Measurements from ENCODE around the gene INHA. TPM values are rescaled to one million over a fixed set of nuclear protein-coding genes. Genes with fewer than 3 reads are reported as not detected.

INHA gene
- polyA plus RNA-seq, 1 experiment, result 0.12 TPM

GRCh38 chr2:219591091-219591490 is 19.0 kb downstream of the INHA start:
- ChIA-PET POLR2A (no interaction called here), CTCF (interaction anchor here (0.7 to 1.2 kb wide), 2 partner anchors 52 to 77 kb away, joined by 4 read pairs; no protein-coding TSS in a partner anchor)
- H3K27me3 ChIP-seq (ENCODE audit: control insufficient read depth, insufficient read depth, low read length), result peaks cover 16% of the 10 kb centered on the region

DNA sequence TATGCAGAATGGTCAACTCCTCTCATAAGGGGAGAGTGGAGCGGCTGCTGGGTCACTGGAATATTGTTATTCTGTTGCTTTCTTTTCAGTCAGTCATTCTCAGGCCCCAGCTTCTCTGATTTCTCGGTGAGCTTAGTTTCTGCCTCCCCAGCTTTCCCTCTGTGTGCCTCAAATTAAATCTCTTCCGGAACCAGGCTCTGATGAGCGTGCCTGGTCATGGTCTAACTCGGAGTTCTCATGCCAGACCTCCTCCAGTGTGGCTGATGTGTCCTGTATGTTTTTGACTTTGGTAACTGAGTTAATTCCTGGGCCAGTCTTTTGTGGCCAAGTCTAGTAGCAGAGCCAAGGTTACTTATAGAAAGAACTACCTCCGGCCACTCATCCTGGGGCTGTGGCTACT is 20.6 kb downstream of the INHA start:
- TF ChIP-seq CTCF (IDR thresholded peaks at IDR 0.05; ENCODE audit: low read depth, low read length), result no peak
- Histone ChIP-seq H3K27me3 (ENCODE audit: control insufficient read depth, insufficient read depth, low read length) (peaks cover 14% of the 10 kb centered on the region), H3K9me3 (ENCODE audit: control insufficient read depth, insufficient read depth, low read length) (no peaks in the 10 kb centered on the region; the same call in 1 of the 2 replicates), H3K27ac (ENCODE audit: low read depth, low read length) (no peak overlapping the region), H3K4me3 (ENCODE audit: low read depth, low read length) (no peak overlapping the region)
- ChIA-PET POLR2A (no interaction called here), CTCF (no interaction called here)
- DNase-seq (ENCODE audit: low read depth, low spot score), result no peak

More at GRCh38 chr2:219591091-219591490, 19.0 kb downstream of the INHA start:
- Histone ChIP-seq H3K27ac (ENCODE audit: low read depth, low read length) (no peak overlapping the region), H3K4me3 (ENCODE audit: low read depth, low read length) (no peak overlapping the region), H3K9me3 (ENCODE audit: control insufficient read depth, insufficient read depth, low read length) (no peaks in the 10 kb centered on the region)
- no peak for DNase-seq (ENCODE audit: low read depth, low spot score)
- no peak for TF ChIP-seq CTCF (IDR thresholded peaks at IDR 0.05; ENCODE audit: low read depth, low read length)

GRCh38 chr2:219593154-219593553 is 21.0 kb downstream of the INHA start:
- Histone ChIP-seq H3K4me3 (ENCODE audit: low read depth, low read length) (no peak overlapping the region), H3K9me3 (ENCODE audit: control insufficient read depth, insufficient read depth, low read length) (no peaks in the 10 kb centered on the region; the same call in 1 of the 2 replicates), H3K27me3 (ENCODE audit: control insufficient read depth, insufficient read depth, low read length) (peaks cover 14% of the 10 kb centered on the region), H3K27ac (ENCODE audit: low read depth, low read length) (no peak overlapping the region)
- POLR2A ChIA-PET, result no interaction called here
- no peak for TF ChIP-seq CTCF (IDR thresholded peaks at IDR 0.05; ENCODE audit: low read depth, low read length)
- no peak for DNase-seq (ENCODE audit: low read depth, low spot score)
- CTCF ChIA-PET, result no interaction called here

- no peak overlapping the region for H3K4me3 ChIP-seq (ENCODE audit: low read depth, low read length)
- H3K9me3 ChIP-seq (ENCODE audit: control insufficient read depth, insufficient read depth, low read length), result no peaks in the 10 kb centered on the region; the same call in 1 of the 2 replicates
- peak; percentile 24; the same call in 1 of the 2 replicates for TF ChIP-seq CTCF (IDR thresholded peaks at IDR 0.05; ENCODE audit: low read depth, low read length)
- POLR2A ChIA-PET, result interaction anchor here (1.6 kb wide), 1 partner anchor 24 kb away, joined by 8 read pairs; the partner anchor contains the start of gene OBSL1
- peak overlapping the region; percentile 47 for H3K27ac ChIP-seq (ENCODE audit: low read depth, low read length)
- CTCF ChIA-PET, result interaction anchor here (0.6 to 6.8 kb wide), 3 partner anchors 25 to 55 kb away, joined by 3 to 38 read pairs (median 5); no protein-coding TSS in a partner anchor
- H3K27me3 ChIP-seq (ENCODE audit: control insufficient read depth, insufficient read depth, low read length), result peaks cover 10% of the 10 kb centered on the region
- DNase-seq (ENCODE audit: low read depth, low spot score), result no peak
Measured at GRCh38 chr2:219595256-219595655, 23.1 kb downstream of the INHA start.

DNA sequence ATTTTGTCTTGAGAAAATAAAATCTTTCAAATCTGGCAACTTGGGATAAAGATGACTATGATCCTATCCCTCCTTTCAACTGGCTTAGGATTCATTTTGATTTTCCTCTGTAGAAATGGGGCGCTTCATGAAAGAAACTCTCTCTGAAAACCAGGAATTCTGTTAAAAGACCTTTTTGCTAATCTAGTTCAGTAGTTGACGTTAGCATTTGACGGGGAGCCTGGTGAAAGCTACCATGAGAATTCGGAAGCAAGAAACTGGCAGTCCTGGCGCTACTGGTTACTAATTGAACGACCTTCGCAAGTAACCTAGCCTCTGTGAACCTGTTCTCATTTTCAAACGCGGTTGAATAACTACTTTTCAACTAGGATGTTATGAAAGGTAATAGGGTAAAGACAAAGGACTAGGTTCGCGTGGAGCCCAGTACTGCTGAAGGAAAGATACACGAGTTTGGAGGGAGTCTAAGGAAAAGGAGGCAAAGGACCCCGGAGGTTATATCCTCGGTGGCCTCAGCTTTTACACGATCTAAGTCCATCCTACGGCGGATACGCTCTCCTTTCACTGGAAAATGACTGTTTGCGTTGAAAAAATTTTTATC is 24.9 kb downstream of the INHA start:
- H3K27me3 ChIP-seq (ENCODE audit: control insufficient read depth, insufficient read depth, low read length), result peaks cover 6% of the 10 kb centered on the region
- no peaks in the 10 kb centered on the region; the same call in 1 of the 2 replicates for H3K9me3 ChIP-seq (ENCODE audit: control insufficient read depth, insufficient read depth, low read length)
- no peak for TF ChIP-seq CTCF (IDR thresholded peaks at IDR 0.05; ENCODE audit: low read depth, low read length)
- peak overlapping the region; percentile 93 for H3K27ac ChIP-seq (ENCODE audit: low read depth, low read length)
- POLR2A ChIA-PET, result interaction anchor here (1.3 to 2.9 kb wide), 6 partner anchors 23 to 53 kb away, joined by 4 to 18 read pairs (median 8); partner anchors contain the start of genes CHPF, OBSL1 and TMEM198
- H3K4me3 ChIP-seq (ENCODE audit: low read depth, low read length), result peak overlapping the region; percentile 94
- CTCF ChIA-PET, result interaction anchor here (1.0 to 6.8 kb wide), 5 partner anchors 24 to 56 kb away, joined by 3 to 38 read pairs (median 5); no protein-coding TSS in a partner anchor
- DNase-seq (ENCODE audit: low read depth, low spot score), result no peak
